ENCODE results near the gene PLXNA1.
A peak's percentile ranks its signal among the peaks of the same experiment; 100 is the strongest.

PLXNA1 gene

DNA sequence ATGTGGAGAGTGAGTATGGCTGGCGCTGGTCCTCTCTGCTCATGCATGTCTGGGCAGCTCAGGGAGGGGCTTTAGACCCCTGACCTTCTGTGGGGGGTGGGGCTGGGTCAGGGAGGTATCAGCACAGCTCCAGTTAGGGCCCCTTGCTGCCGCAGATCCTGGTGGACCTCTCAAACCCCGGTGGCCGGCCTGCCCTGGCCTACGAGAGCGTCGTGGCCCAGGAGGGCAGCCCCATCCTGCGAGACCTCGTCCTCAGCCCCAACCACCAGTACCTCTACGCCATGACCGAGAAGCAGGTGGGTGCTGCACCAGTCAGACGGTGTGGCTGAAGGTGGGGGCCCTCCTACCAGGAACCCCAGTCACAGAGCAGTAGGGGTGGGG lies 20.2 kb downstream of the PLXNA1 start:
- no peak for DNase-seq

- no peak for DNase-seq
Measured at GRCh38 chr3:127003601-127004280, 20.8 kb downstream of the PLXNA1 start.

GRCh38 chr3:127004641-127005397 lies 21.9 kb downstream of the PLXNA1 start:
- DNase-seq, result no peak

DNA sequence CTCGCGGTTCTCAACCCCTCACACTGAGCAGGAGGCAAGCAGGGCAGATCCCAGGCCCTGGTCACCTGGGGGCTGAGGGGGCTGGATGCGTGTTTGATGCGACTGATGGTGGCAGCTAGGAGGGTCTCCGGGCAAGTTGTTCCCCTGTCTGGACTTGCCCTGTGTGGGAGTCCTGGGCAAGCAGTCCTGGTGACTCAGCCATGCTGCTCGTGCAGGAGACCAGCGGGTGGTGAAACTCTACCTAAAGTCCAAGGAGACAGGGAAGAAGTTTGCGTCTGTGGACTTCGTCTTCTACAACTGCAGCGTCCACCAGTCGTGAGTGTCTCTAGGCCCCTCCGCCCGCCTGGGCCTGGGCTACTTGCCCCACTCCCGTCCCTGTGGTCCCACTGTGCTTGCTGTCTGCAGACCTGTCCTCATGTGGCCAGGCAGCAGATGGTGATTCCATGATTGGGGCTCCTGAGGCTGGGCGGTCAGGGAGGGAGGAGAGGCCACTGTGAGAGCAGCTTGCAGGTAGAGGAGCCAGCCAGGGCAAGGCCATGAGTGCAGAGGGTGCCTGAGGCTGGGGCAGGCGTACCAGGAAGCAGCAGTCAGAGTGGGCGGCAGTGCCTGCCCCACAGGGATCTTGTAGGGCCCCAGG lies 23.1 kb downstream of the PLXNA1 start:
- no peak for DNase-seq

DNA sequence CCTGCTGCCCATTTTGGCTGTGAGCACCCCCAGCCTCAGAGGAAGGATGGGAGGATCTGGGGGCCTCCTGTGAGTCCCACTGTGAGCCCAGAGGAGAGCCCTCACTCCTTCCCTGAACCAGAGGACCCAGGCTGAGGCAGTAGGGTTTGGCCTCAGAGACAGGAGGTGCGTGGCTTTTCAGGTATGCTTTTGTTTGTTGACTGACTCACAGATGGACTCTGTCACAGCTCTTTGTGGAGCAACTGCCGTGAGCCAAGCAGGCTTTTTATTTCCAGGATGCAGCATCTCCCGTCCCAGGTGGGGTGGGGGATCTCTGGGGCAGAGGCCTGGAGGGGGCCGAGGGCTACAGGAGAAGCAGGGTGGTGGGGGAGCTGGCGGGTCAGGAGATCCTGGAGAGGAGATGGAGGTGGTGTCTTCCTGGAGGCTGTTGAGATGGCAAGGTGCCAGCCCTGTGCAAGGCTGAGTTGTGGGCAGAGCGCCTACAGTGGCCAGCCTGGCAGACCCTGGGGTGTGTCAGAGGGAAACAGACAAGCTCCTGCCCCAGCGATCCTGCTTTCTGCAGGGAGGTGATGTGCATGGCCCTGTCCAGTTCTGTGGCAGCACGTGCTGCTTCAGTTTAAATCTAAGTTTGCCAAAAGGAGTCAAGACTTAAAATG lies 24.0 kb downstream of the PLXNA1 start:
- DNase-seq, result no peak

- DNase-seq, result no peak
Measured at GRCh38 chr3:127008236-127008635, 25.3 kb downstream of the PLXNA1 start.

- DNase-seq, result no peak
Measured at GRCh38 chr3:127009531-127009930, 26.6 kb downstream of the PLXNA1 start.

GRCh38 chr3:127011270-127011992 lies 28.5 kb downstream of the PLXNA1 start:
- DNase-seq, result no peak

GRCh38 chr3:127012091-127012490 lies 29.2 kb downstream of the PLXNA1 start:
- peak; percentile 32 for DNase-seq

DNA sequence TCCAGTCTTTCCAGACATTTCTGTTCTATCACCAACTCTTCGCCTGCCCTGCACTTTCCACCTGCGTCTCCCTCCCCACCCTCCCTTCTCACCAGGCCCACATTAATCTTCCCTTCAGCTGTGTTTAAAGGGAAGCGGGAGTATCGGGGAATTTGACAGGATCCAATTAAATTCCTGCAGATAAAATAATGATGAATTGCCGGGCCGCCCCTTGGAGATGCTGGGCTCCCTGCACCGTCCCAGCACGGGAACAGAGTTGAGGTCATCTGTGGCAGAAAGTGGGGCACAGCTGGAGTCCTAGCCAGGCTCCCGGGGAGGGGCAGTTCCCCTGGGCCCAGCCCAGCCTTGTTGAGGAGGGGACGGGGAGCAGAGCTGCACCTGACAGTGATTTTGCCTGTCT lies 30.3 kb downstream of the PLXNA1 start:
- DNase-seq, result no peak

- DNase-seq, result no peak
Measured at GRCh38 chr3:127013758-127014535, 31.0 kb downstream of the PLXNA1 start.

GRCh38 chr3:127014536-127015281 lies 31.8 kb downstream of the PLXNA1 start:
- DNase-seq, result no peak

DNA sequence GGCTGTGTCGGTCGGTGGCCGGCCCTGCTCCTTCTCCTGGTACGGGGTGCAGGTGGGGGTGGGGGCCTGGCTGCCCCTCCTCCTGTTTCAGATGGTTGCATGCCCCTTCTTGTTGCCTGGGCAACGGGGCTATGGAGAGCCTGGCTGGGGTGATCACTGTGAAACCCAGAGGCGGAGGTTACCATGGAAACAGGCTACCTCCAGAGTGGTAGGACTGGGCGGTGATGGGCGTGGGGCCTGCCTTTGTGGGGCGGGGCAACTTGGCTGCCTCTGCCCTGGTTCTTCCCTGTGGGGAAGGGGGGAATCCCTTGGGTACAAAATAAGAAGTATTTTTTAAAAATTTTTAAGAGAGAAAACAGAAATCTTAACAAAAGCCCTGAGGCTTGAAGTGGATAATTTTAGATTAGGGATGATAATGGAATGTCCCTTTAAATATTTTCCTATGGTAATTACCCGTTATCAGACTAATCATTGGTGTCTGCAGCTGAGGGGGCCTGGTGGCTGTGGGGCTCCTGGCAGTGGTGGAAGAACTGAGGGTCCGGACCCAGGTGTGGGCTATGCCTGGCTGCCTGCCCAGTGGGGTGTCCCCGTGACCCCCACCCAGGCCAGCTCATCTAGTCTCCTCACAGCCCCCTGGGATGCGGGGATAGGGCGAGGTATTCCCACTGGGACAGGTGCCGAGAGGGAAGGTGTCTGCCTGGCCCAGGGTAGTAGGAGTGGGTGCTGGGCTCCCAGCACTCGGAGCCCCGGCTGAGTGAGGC lies 32.5 kb downstream of the PLXNA1 start:
- DNase-seq, result no peak

- DNase-seq, result no peak
Measured at GRCh38 chr3:127016043-127016343, 33.1 kb downstream of the PLXNA1 start.

GRCh38 chr3:127016461-127016860 lies 33.5 kb downstream of the PLXNA1 start:
- DNase-seq, result no peak

GRCh38 chr3:127017229-127017628 lies 34.3 kb downstream of the PLXNA1 start:
- no peak for DNase-seq

GRCh38 chr3:127017781-127018180 lies 34.9 kb downstream of the PLXNA1 start:
- DNase-seq, result no peak

DNA sequence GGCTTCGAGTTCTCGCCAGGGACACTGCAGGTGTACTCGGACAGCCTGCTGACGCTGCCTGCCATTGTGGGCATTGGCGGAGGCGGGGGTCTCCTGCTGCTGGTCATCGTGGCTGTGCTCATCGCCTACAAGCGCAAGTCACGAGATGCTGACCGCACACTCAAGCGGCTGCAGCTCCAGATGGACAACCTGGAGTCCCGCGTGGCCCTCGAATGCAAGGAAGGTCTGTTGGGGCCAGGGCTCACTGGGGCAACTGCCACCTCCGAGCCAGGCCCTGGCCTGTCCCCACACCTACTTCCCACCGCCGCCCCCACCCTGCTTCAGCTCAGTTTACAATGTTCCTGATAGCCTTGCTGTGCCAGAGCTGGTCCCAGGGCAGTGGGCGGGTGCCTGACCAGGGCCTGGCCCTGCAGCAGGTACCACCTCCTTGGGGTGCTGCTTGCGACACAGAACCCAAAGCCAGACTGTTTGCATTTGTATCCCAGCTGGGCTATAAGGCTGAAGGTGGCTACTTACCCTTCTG lies 35.5 kb downstream of the PLXNA1 start:
- DNase-seq, result no peak

DNA sequence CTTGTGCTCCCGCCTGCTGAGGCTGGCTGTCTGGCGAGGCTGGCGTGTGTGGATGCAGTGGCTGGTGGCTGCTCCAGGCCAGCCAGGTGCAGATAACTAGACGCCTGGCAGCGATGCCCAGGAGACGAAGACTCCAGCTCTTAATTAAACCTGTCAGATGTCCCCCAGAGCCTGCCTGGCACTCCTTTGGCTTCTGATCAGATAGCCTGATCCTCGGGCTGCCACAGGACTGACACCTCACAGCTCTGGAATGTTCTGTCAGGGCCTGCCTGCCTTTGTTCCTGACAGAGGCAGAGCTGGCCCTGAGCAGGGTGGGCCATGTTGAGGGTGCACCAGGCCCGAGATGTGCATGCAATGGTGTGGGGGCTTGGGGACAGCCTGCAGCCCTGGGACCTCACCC lies 36.5 kb downstream of the PLXNA1 start:
- peak; percentile 21 for DNase-seq

DNA sequence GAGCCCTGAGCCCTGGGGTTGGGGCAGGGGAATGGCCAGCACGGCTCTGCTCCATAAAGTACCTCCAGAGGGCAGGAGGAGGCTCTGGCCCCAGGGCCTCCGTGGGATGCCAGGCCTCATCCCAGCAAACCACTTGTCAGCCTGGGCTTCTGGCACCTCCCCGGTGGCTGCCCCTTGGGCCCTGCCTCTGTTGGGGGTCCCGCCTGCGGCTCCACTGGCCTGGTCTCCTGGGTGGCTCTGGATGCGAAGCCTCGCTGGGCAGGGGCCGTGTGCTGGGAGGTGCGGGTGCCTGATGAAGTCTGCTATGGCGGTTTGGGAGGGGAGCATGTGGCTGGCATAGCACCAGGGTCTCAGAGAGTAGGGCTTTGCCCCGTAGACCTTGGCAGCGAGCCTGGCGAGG lies 37.6 kb downstream of the PLXNA1 start:
- no peak for DNase-seq

GRCh38 chr3:127022849-127023248 lies 39.9 kb downstream of the PLXNA1 start:
- no peak for DNase-seq

All from T1000 (cell line).